ENCODE data around the gene KCNK10. TPM values are rescaled to one million over a fixed set of nuclear protein-coding genes. Genes with fewer than 3 reads are reported as not detected.

Gene KCNK10
- total and polyA plus RNA-seq, 2 donors from 2014 or later, result 0.54 to 1.1 TPM

DNA sequence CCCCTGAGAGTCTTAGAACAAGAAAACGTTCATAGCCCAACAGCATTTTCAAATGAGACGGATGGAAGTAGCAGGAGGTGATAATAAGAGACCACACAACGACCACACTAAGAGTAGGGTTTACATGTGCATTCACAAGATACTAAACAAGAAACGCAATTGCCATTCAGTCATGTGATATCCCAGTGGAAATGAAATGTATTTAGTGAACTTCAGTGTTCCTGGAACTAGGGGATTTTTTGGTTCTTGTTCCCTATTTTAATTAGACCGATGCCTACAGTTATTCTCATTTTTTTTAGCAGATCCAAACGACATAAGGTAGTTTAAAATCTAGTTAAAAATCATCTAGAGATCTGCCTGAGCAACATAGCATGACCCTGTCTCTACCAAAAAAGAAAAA lies 168.1 kb downstream of the KCNK10 start:
- FAIRE-seq, result no peak
- TF ChIP-seq, protein P1, sequence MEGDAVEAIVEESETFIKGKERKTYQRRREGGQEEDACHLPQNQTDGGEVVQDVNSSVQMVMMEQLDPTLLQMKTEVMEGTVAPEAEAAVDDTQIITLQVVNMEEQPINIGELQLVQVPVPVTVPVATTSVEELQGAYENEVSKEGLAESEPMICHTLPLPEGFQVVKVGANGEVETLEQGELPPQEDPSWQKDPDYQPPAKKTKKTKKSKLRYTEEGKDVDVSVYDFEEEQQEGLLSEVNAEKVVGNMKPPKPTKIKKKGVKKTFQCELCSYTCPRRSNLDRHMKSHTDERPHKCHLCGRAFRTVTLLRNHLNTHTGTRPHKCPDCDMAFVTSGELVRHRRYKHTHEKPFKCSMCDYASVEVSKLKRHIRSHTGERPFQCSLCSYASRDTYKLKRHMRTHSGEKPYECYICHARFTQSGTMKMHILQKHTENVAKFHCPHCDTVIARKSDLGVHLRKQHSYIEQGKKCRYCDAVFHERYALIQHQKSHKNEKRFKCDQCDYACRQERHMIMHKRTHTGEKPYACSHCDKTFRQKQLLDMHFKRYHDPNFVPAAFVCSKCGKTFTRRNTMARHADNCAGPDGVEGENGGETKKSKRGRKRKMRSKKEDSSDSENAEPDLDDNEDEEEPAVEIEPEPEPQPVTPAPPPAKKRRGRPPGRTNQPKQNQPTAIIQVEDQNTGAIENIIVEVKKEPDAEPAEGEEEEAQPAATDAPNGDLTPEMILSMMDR (IDR thresholded peaks at IDR 0.05; ENCODE audit: borderline replicate concordance, extremely low read depth, insufficient read depth), result no peak

DNA sequence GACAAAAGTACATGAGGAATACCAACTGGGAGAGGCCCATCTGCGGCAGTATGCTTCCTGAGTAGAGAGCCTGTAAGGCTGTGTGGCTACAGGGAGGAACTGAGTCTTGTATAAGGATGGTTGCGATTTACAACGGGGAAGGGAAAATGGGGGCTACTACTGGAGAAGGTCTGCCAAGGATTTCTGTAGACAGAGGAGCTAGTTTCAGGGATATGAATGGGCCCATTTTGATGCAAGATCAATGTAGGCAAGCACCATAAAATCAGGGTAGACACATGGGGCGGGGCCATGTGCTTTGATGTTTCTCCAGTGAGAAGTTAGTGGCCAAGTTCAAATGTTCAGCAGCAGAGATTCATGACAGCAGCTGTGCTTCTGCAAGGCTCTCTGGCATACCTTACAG lies 168.7 kb downstream of the KCNK10 start:
- H3K27me3 ChIP-seq (ENCODE audit: control insufficient read depth, insufficient read depth, low read length), result no peaks in the 10 kb centered on the region
- H3K9ac ChIP-seq (ENCODE audit: low read length in 3 of 3), result no peak overlapping the region
- no peaks in the 10 kb centered on the region for H3K9me3 ChIP-seq (ENCODE audit: control insufficient read depth in 2 of 3, insufficient read depth in 1 of 3, low read length in 3 of 3)
- no peaks in the 10 kb centered on the region for H3K36me3 ChIP-seq (ENCODE audit: control insufficient read depth in 2 of 3, insufficient read depth in 3 of 3, low read length in 3 of 3)
- intact Hi-C loops (cut with DNase I), result no loop called here
- FAIRE-seq (no peak), DNase-seq (no peak)
- TF ChIP-seq, protein P1 (IDR thresholded peaks at IDR 0.05; ENCODE audit: borderline replicate concordance, extremely low read depth, insufficient read depth), result no peak
- H3K27ac ChIP-seq (ENCODE audit: low read depth in 2 of 2, low read length in 2 of 2), result no peak overlapping the region
- H3K4me1 ChIP-seq (ENCODE audit: control insufficient read depth in 2 of 3, insufficient read depth in 2 of 3, low read depth in 1 of 3, low read length in 3 of 3), result no peaks in the 10 kb centered on the region
- H3K4me3 ChIP-seq (ENCODE audit: low read length in 3 of 3), result no peak overlapping the region

More for the DNA sequence above, 168.1 kb downstream of the KCNK10 start:
- Histone ChIP-seq H3K9ac (ENCODE audit: low read length in 3 of 3) (no peak overlapping the region), H3K36me3 (ENCODE audit: control insufficient read depth in 2 of 3, insufficient read depth in 3 of 3, low read length in 3 of 3) (no peaks in the 10 kb centered on the region), H3K27ac (ENCODE audit: low read depth in 2 of 2, low read length in 2 of 2) (no peak overlapping the region), H3K9me3 (ENCODE audit: control insufficient read depth in 2 of 3, insufficient read depth in 1 of 3, low read length in 3 of 3) (no peaks in the 10 kb centered on the region), H3K4me1 (ENCODE audit: control insufficient read depth in 2 of 3, insufficient read depth in 2 of 3, low read depth in 1 of 3, low read length in 3 of 3) (no peaks in the 10 kb centered on the region), H3K4me3 (ENCODE audit: low read length in 3 of 3) (no peak overlapping the region), H3K27me3 (ENCODE audit: control insufficient read depth, insufficient read depth, low read length) (no peaks in the 10 kb centered on the region)
- intact Hi-C loops (cut with DNase I), result no loop called here
- no peak for DNase-seq

DNA sequence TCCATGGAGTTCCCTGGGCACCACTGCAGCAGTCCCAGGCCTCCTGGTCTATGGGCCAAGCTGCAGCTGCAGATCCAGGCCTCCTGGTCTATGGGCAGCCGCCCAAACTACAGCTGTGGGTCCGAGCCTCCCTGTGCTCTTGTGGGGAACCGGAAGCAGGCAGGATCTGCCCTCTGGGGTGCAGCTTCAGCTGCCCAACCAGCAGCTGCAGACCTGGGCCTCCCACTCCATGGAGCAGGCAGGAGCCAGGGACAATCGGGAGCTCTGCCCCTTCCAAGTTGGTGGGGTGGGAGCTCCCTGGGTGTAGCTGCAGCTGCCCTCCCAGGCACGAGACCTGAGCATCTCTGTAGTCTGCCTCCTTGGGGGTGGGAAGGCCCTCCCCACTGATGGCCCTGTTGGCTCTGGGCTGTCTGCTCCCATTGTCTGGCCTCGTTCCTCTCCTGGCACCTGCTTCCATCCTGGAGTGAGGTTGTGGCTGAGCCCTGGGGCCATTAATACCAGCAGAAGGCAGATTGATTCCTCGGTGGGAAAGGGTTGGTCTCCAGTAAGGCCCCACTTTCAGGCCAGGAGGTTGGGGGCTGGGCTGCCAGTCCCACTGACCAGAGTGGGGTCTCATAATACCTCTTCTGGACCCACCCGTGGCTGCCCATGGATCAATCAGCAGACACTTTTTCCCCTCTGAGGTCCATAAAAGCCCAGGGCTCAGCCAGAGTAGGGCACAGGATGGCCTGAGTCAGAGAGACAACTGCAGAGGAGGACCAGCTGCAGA lies 176.0 kb downstream of the KCNK10 start:
- no peaks in the 10 kb centered on the region for H3K27me3 ChIP-seq (ENCODE audit: control insufficient read depth, insufficient read depth, low read length)
- TF ChIP-seq, protein P1 (IDR thresholded peaks at IDR 0.05; ENCODE audit: borderline replicate concordance, extremely low read depth, insufficient read depth), result no peak
- DNase-seq (no peak), FAIRE-seq (no peak)
- intact Hi-C loops (cut with DNase I), result no loop called here
- H3K27ac ChIP-seq (ENCODE audit: low read depth in 2 of 2, low read length in 2 of 2), result no peak overlapping the region
- H3K4me3 ChIP-seq (ENCODE audit: low read length in 3 of 3), result no peak overlapping the region
- no peaks in the 10 kb centered on the region for H3K36me3 ChIP-seq (ENCODE audit: control insufficient read depth in 2 of 3, insufficient read depth in 3 of 3, low read length in 3 of 3)
- no peak overlapping the region for H3K9ac ChIP-seq (ENCODE audit: low read length in 3 of 3)
- H3K9me3 ChIP-seq (ENCODE audit: control insufficient read depth in 2 of 3, insufficient read depth in 1 of 3, low read length in 3 of 3), result no peaks in the 10 kb centered on the region
- no peaks in the 10 kb centered on the region for H3K4me1 ChIP-seq (ENCODE audit: control insufficient read depth in 2 of 3, insufficient read depth in 2 of 3, low read depth in 1 of 3, low read length in 3 of 3)

Measured in kidney (tissue), 14 donors.